Measurements from ENCODE around the gene RCAN3.
"Not testable (repeated sequence)": the region's sequence is repeated elsewhere in the genome, so short reads cannot be mapped to it uniquely, and the experiment has no call there.

The RCAN3 gene

GRCh38 chr1:24528744-24529143 lies 26.1 kb downstream of the RCAN3 start:
- DNase-seq (ENCODE audit: low spot score) = no peak
- Histone ChIP-seq H3K27ac (no peak overlapping the region), H3K4me3 (no peak overlapping the region)
- TF ChIP-seq CTCF (IDR thresholded peaks at IDR 0.05) = no peak

- H3K27ac ChIP-seq = not testable (repeated sequence)
These were observed 26.7 kb downstream of the RCAN3 start for GRCh38 chr1:24529292-24529691.

GRCh38 chr1:24535021-24535424 lies 32.4 kb downstream of the RCAN3 start:
- no peak for DNase-seq (ENCODE audit: low spot score)
- Histone ChIP-seq H3K4me3 (no peak overlapping the region), H3K27ac (no peak overlapping the region)
- TF ChIP-seq CTCF (IDR thresholded peaks at IDR 0.05) = no peak

More at GRCh38 chr1:24529292-24529691, 26.7 kb downstream of the RCAN3 start:
- H3K4me3 ChIP-seq; DNase-seq (ENCODE audit: low spot score): not testable (repeated sequence)

GRCh38 chr1:24535778-24536177 lies 33.1 kb downstream of the RCAN3 start:
- TF ChIP-seq CTCF (IDR thresholded peaks at IDR 0.05) = no peak
- DNase-seq (ENCODE audit: low spot score) = no peak
- no peak overlapping the region for H3K27ac ChIP-seq
- H3K4me3 ChIP-seq = no peak overlapping the region

- TF ChIP-seq CTCF (IDR thresholded peaks at IDR 0.05) = no peak
- no peak overlapping the region for H3K27ac ChIP-seq
- H3K4me3 ChIP-seq = no peak overlapping the region
- no peak for DNase-seq (ENCODE audit: low spot score)
These were observed 33.8 kb downstream of the RCAN3 start for GRCh38 chr1:24536391-24536840.

GRCh38 chr1:24540051-24540905 lies 37.6 kb downstream of the RCAN3 start:
- DNase-seq (ENCODE audit: low spot score) = no peak
- Histone ChIP-seq H3K27ac (no peak overlapping the region), H3K4me3 (no peak overlapping the region)
- TF ChIP-seq CTCF (IDR thresholded peaks at IDR 0.05) = no peak

- H3K27ac ChIP-seq = no peak overlapping the region
- DNase-seq (ENCODE audit: low spot score) = no peak
- H3K4me3 ChIP-seq = no peak overlapping the region
- no peak for TF ChIP-seq CTCF (IDR thresholded peaks at IDR 0.05)
These were observed 38.5 kb downstream of the RCAN3 start for GRCh38 chr1:24540906-24541710.

Data from coronary artery (tissue), 2 donors.